Measurements from ENCODE around the gene FAM234B. TPM values are rescaled to one million over a fixed set of nuclear protein-coding genes. Genes with fewer than 3 reads are reported as not detected.
A peak's percentile ranks its signal among the peaks of the same experiment; 100 is the strongest.

The FAM234B gene
- total RNA-seq, 1 experiment from 2014 or later = 25.9 TPM

GRCh38 chr12:13041224-13041623, 3.0 kb upstream of the FAM234B start (continued):
- TF ChIP-seq NR3C1 (CRISPR knock-in tag; conservative IDR thresholded peaks at IDR 0.05; ENCODE audit: low read depth) (no peak), USF1 (CRISPR knock-in tag; IDR thresholded peaks at IDR 0.05) (no peak)

GRCh38 chr12:13042666-13043230, 1.4 kb upstream of the FAM234B start:
- POLR2A ChIA-PET = no interaction called here
- no peak for TF ChIP-seq CTCF (IDR thresholded peaks at IDR 0.05)
- TF ChIP-seq ZNF416 (CRISPR knock-in tag; IDR thresholded peaks at IDR 0.05) = no peak
- TF ChIP-seq ZNF512 (CRISPR knock-in tag; IDR thresholded peaks at IDR 0.05; ENCODE audit: borderline replicate concordance) = no peak
- TF ChIP-seq E2F5 (CRISPR knock-in tag; IDR thresholded peaks at IDR 0.05) = no peak
- no peak for TF ChIP-seq TEAD1 (CRISPR knock-in tag; IDR thresholded peaks at IDR 0.05)
- TF ChIP-seq ZNF425 (CRISPR knock-in tag; conservative IDR thresholded peaks at IDR 0.05) = no peak
- TF ChIP-seq E2F4 (CRISPR knock-in tag; IDR thresholded peaks at IDR 0.05; ENCODE audit: borderline replicate concordance, low read depth) = no peak
- no peak for TF ChIP-seq CDX4 (CRISPR knock-in tag; IDR thresholded peaks at IDR 0.05; ENCODE audit: borderline replicate concordance)
- TF ChIP-seq ZBTB43 (CRISPR knock-in tag; IDR thresholded peaks at IDR 0.05) = no peak
- TF ChIP-seq ZBTB21 (CRISPR knock-in tag; IDR thresholded peaks at IDR 0.05; ENCODE audit: borderline replicate concordance) = no peak
- no peak for TF ChIP-seq FOXJ3 (CRISPR knock-in tag; IDR thresholded peaks at IDR 0.05; ENCODE audit: borderline replicate concordance)
- no peak for TF ChIP-seq IRF2 (CRISPR knock-in tag; IDR thresholded peaks at IDR 0.05; ENCODE audit: borderline replicate concordance, low read depth)
- TF ChIP-seq RELA (CRISPR knock-in tag; IDR thresholded peaks at IDR 0.05; ENCODE audit: borderline replicate concordance) = no peak
- Mint-ChIP-seq H3K27ac (no peak overlapping the region), H3K9me3 (no peaks in the 10 kb centered on the region), H3K4me1 (peaks cover 37% of the 10 kb centered on the region), H3K27me3 (ENCODE audit: low read depth) (peaks cover 15% of the 10 kb centered on the region), H3K36me3 (no peaks in the 10 kb centered on the region), H3K4me3 (peak overlapping the region; percentile 85; the same call in 1 of the 2 replicates)
- DNase-seq (ENCODE audit: low spot score) (no peak), ATAC-seq (no peak)
- CTCF ChIA-PET = interaction anchor here (1.0 to 3.9 kb wide), 4 partner anchors 19 to 169 kb away, joined by 4 to 19 read pairs (median 14); no protein-coding TSS in a partner anchor

Measured in WTC11 (cell line).